DOHH2 (cell line): ENCODE data around the gene SNX33.

Experiments
- CTCF ChIP-seq: fragments of 200-600 bp; sonication (generic); IDR thresholded peaks from one replicate; pipeline ENCODE4 v1.5.1; 2014; ENCODE audit warnings: antibody characterized with exemption, mild to moderate bottlenecking, low read depth, low read length; ENCODE audit not compliant: poor library complexity, severe bottlenecking
- EZH2phosphoT487 ChIP-seq: fragments of 200-600 bp; sonication (generic); IDR thresholded peaks from 2 replicates; pipeline ENCODE4 v1.6.1; 2017; ENCODE audit warnings: borderline replicate concordance, mild to moderate bottlenecking, antibody characterized with exemption, low read length, moderate library complexity, mixed read lengths

DNA sequence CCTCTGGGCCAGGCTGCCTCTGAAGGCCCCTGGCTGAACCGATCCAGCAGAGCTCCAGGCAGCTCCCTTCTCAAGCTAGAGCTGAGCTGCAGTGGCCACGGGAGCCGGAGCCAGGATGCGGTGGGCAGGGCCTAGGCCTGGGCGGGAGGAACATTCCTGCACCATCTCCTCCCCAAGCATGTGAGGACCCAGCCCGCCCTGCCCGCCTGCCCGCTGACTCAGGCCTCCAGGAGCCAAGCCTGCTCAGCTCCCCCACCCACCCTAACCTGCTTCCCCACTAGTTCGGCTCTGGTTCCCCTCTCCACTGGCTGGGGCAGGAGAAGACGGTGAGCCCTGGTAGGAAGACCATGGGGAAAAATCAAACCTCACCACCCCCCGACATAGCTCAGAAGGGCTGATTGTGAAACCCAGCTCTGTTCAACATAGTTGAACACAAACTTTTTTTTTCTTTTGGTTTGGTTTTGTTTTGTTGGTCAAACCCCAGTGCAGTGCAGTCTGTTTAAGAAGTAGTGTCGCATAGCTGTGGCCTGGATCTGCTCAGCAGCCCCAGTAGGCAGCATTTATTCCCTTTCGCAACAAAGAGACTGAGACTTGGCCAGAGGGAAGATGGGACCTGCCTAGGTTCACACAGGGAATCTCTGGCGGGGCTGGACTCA is 13.5 kb downstream of the SNX33 start:
- TF ChIP-seq CTCF (no peak), EZH2phosphoT487 (no peak)
